Endothelial cell of umbilical vein (primary cell): Measurements from ENCODE around the gene LMAN2. TPM values are rescaled to one million over a fixed set of nuclear protein-coding genes. Genes with fewer than 3 reads are reported as not detected.

Experiments
- BruUV-seq: library from RNA; stranded (reverse); fragments of 400-500 nt; replicated peaks from 2 replicates; lab custom pipeline; 2021; lab: Mats Ljungman, UMichigan
- CTCF ChIA-PET: fragments of 300-600, 350-600 bp; sonication (Branson Sonifier 250); formaldehyde crosslinking; loops from one replicate; lab custom pipeline; 2021; ENCODE audit warnings: antibody characterized with exemption, inconsistent platforms; lab: Charles Lee
- POLR2A ChIA-PET: fragments of 300-600, 350-600 bp; sonication (Branson Sonifier 250); formaldehyde crosslinking; loops from one replicate; lab custom pipeline; 2021; ENCODE audit warnings: antibody characterized with exemption, inconsistent platforms; lab: Charles Lee
- DNase-seq: peaks from one replicate; pipeline ENCODE4 v3.0.0-alpha.2; 2011; ENCODE audit warnings: low read depth, low spot score
- FAIRE-seq: peaks from 2 replicates; lab custom pipeline; 2011; peaks lifted over from hg19 to GRCh38; lab: Jason Lieb, UNC
- H2AFZ ChIP-seq: 2 replicates; pipeline ENCODE4 v1.6.0; 2012; ENCODE audit warnings: low read depth, low read length, control low read depth, inconsistent platforms
- H3K27ac ChIP-seq: 2 replicates; pipeline ENCODE4 v1.5.1; 2011; ENCODE audit warnings: low read depth, mild to moderate bottlenecking, control low read depth, low read length, moderate library complexity; ENCODE audit not compliant: insufficient read depth
- H3K27me3 ChIP-seq, 2 experiments: 2 replicates each; pipeline versions ENCODE4 v1.6.0 to v1.6.1; 2011; ENCODE audit warnings: low read length in 2 of 2, mixed read lengths in 1 of 2; ENCODE audit not compliant: control insufficient read depth in 2 of 2, insufficient read depth in 2 of 2
- H3K36me3 ChIP-seq, 2 experiments: 2 replicates in 1 of 2; 3 replicates in 1 of 2; pipeline ENCODE4 v1.5.1; 2011; ENCODE audit warnings: low read length in 2 of 2, mild to moderate bottlenecking in 1 of 2, moderate library complexity in 1 of 2; ENCODE audit not compliant: control insufficient read depth in 2 of 2, insufficient read depth in 2 of 2; ENCODE audit errors: extremely low read depth in 1 of 2
- H3K4me1 ChIP-seq: 3 replicates; pipeline ENCODE4 v1.5.1; 2011; ENCODE audit warnings: mild to moderate bottlenecking, low read length; ENCODE audit not compliant: control insufficient read depth, insufficient read depth; ENCODE audit errors: extremely low read depth
- H3K4me2 ChIP-seq: 2 replicates; pipeline ENCODE4 v1.6.1; 2011; ENCODE audit warnings: low read length, control low read depth, mixed read lengths; ENCODE audit not compliant: insufficient read depth
- H3K4me3 ChIP-seq, 3 experiments: fragments of 200-600 bp in 1 of 3; sonication (generic), shearing (Covaris generic) in 1 of 3; replicated peaks in 1 of 3; 2 replicates each; pipeline ENCODE4 v1.5.1; 2011 to 2016; ENCODE audit warnings: control low read depth in 3 of 3, low read length in 3 of 3, mild to moderate bottlenecking in 2 of 3, inconsistent platforms in 1 of 3, low read depth in 1 of 3, moderate library complexity in 1 of 3; ENCODE audit not compliant: insufficient read depth in 1 of 3
- H3K79me2 ChIP-seq: 2 replicates; pipeline ENCODE4 v1.6.0; 2012; ENCODE audit warnings: low read length, inconsistent platforms; ENCODE audit not compliant: control insufficient read depth, insufficient read depth
- H3K9ac ChIP-seq: replicated peaks from 2 replicates; pipeline ENCODE3; 2011; ENCODE audit warnings: low read length, control low read depth; ENCODE audit not compliant: insufficient read depth; ENCODE audit errors: extremely low read depth
- H3K9me1 ChIP-seq: replicated peaks from 3 replicates; pipeline ENCODE4 v1.6.0; 2011; ENCODE audit warnings: mild to moderate bottlenecking, low read length; ENCODE audit not compliant: control insufficient read depth, insufficient read depth; ENCODE audit errors: extremely low read depth
- H3K9me3 ChIP-seq: replicated peaks from 2 replicates; pipeline ENCODE4 v1.5.1; 2012; ENCODE audit warnings: low read length, inconsistent platforms; ENCODE audit not compliant: control insufficient read depth, insufficient read depth
- H4K20me1 ChIP-seq: replicated peaks from 2 replicates; pipeline ENCODE3; 2011; ENCODE audit warnings: mild to moderate bottlenecking, low read length; ENCODE audit not compliant: control insufficient read depth, insufficient read depth; ENCODE audit errors: extremely low read depth
- CTCF ChIP-seq, 2 donors: IDR thresholded peaks; 1 replicate in 1 of 2; 2 replicates in 1 of 2; pipeline ENCODE4 v1.5.1; 2011; ENCODE audit warnings: low read length in 2 of 2, mild to moderate bottlenecking in 2 of 2, moderate library complexity in 2 of 2, control low read depth in 1 of 2, inconsistent platforms in 1 of 2, low read depth in 1 of 2; ENCODE audit not compliant: insufficient read depth in 1 of 2; ENCODE audit errors: extremely low read depth in 1 of 2
- EZH2 ChIP-seq: IDR thresholded peaks from 2 replicates; pipeline ENCODE4 v1.6.1; 2012; ENCODE audit warnings: borderline replicate concordance, low read depth, mild to moderate bottlenecking, moderate library complexity, low read length, inconsistent platforms; ENCODE audit not compliant: severe bottlenecking
- FOS ChIP-seq: IDR thresholded peaks from 2 replicates; pipeline ENCODE4 v1.6.1; 2011; ENCODE audit warnings: mild to moderate bottlenecking, low read length, moderate library complexity, borderline replicate concordance; ENCODE audit not compliant: insufficient read depth
- GATA2 ChIP-seq: IDR thresholded peaks from 2 replicates; pipeline ENCODE4 v1.7.0; 2011; ENCODE audit warnings: low read depth, mild to moderate bottlenecking, moderate library complexity, mixed read lengths, low read length; ENCODE audit not compliant: insufficient read length, insufficient read depth
- JUN ChIP-seq: IDR thresholded peaks from 2 replicates; pipeline ENCODE4 v1.6.1; 2011; ENCODE audit warnings: borderline replicate concordance, low read depth; ENCODE audit not compliant: insufficient read length, insufficient read depth
- MYC ChIP-seq: IDR thresholded peaks from one replicate; pipeline ENCODE4 v1.6.1; 2011; ENCODE audit warnings: mild to moderate bottlenecking, low read depth, low read length
- POLR2A ChIP-seq: IDR thresholded peaks from 2 replicates; pipeline ENCODE4 v1.6.1; 2012; ENCODE audit warnings: low read depth, mild to moderate bottlenecking, control low read depth, low read length
- POLR2AphosphoS5 ChIP-seq: IDR thresholded peaks from 2 replicates; pipeline ENCODE4 v1.6.1; 2012; ENCODE audit warnings: low read depth, mild to moderate bottlenecking, control low read depth, low read length, moderate library complexity; ENCODE audit not compliant: insufficient read depth
- dilution Hi-C: fragments of 300-500 bp; cut with MboI; formaldehyde crosslinking; loops from one replicate; pipeline ENCODE4 v1.15.0; 2019; ENCODE audit warnings: low sequenced_read_pairs; ENCODE audit not compliant: extremely low pct_ligation_motif_present
- intact Hi-C: fragments of 100-400 bp; cut with micrococcal nuclease; formaldehyde crosslinking; loops from one replicate; pipeline ENCODE4 v1.10.0; 2022
- polyA plus RNA-seq, 4 experiments: library from polyadenylated mRNA; depleted of rRNA in 3 of 4; stranded (reverse) in 3 of 4; unstranded in 1 of 4; fragments of >200 nt; gene quantifications; 2 replicates each; pipeline versions ENCODE4 v1.2.1 to v1.2.3, GENCODE V29; 2011 to 2012; ENCODE audit warnings: missing spikeins in 1 of 4
- total RNA-seq: library from RNA; stranded (reverse); gene quantifications from 2 replicates; pipeline ENCODE4 v1.2.3, GENCODE V29; 2021
- TF ChIP-seq, protein P1 (sequence below): IDR thresholded peaks from 2 replicates; pipeline ENCODE4 v1.6.1; 2011; ENCODE audit not compliant: insufficient read depth, insufficient read length

LMAN2 gene
- total and polyA plus RNA-seq, 2 donors (not counting 3 experiments of a cell fraction or from before 2014, with no cell fraction given): 151 to 370 TPM

GRCh38 chr5:177333420-177334154 lies 17.9 kb downstream of the LMAN2 start:
- Histone ChIP-seq H3K79me2 (no peaks in the 10 kb centered on the region), H3K4me1 (peaks cover under 1% of the 10 kb centered on the region), H3K4me2 (no peak overlapping the region), H2AFZ (no peak overlapping the region), H4K20me1 (no peaks in the 10 kb centered on the region), H3K9me1 (no peaks in the 10 kb centered on the region), H3K4me3 (no peak overlapping the region), H3K9me3 (no peaks in the 10 kb centered on the region), H3K9ac (no peak overlapping the region), H3K27ac (no peak overlapping the region), H3K36me3 (peaks cover 0 to 55% of the 10 kb centered on the region in 2 experiments), H3K27me3 (no peaks in the 10 kb centered on the region)
- FAIRE-seq (no peak), DNase-seq (no peak)
- dilution Hi-C loops: no loop called here
- TF ChIP-seq, protein P1, sequence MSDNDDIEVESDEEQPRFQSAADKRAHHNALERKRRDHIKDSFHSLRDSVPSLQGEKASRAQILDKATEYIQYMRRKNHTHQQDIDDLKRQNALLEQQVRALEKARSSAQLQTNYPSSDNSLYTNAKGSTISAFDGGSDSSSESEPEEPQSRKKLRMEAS: no peak
- TF ChIP-seq MYC (no peak), FOS (no peak), POLR2A (no peak), EZH2 (no peak), JUN (no peak), CTCF (IDR thresholded peaks at IDR 0.05; ENCODE audit: extremely low read depth in 1 of 2, insufficient read depth in 1 of 2, low read depth in 1 of 2, low read length in 2 of 2) (no peak), GATA2 (no peak), POLR2AphosphoS5 (no peak)
- ChIA-PET CTCF (no interaction called here), POLR2A (no interaction called here)
- no TSS peak for BruUV-seq
- intact Hi-C loops: no loop called here
